Activated naive CD4-positive, alpha-beta T cell treated with anti-CD3 and anti-CD28 coated beads, Interleukin-2, amount 50 U/mL, for 16 hours (primary cell): ENCODE measurements around the gene GRK5.

Experiments used
- DNase-seq: peaks from one replicate; pipeline ENCODE4 v3.0.0-alpha.2; 2020

The GRK5 gene

GRCh38 chr10:119391440-119392251, 184.3 kb downstream of the GRK5 start:
- DNase-seq = no peak

DNA sequence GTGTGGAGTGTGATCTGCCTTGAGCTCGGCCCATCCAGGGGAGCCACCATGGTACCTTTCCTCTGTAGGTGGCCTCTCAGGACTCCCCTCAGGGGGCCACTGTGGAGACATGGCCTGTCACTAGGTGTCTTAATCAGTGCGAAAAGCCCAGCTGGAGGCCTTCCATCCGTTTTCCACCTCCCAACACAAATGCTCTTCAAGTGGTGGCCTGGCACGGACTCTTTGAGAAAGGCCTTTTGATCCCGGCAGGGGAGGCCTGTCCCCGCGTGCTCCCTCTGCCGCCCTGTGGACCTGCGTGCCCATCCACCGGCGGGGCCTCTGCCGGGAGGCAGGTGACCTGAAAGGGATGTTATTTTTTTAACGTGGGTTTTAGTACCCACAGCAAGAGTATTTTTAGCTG, 185.6 kb downstream of the GRK5 start:
- DNase-seq = no peak

DNA sequence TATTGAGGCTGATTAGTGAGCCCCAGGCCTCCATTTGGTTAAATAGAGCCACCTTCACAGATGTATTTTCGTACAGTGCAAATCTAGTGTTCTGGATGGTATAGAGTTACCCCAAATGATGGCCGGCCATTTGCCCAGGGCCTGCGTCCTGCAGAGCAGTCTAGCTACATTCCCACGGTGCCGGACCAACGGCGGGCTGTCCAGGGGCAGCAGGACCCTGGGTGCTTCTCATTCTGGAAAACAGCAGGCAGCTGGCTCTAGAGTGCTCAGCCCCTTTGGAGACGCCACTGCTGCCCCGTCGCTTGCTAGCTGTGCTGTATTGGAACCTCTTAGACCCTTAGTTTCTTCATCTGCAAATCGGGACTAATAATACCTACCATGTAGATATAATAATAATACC, 186.1 kb downstream of the GRK5 start:
- no peak for DNase-seq

- DNase-seq = no peak
Measured at GRCh38 chr10:119393845-119394244, 186.5 kb downstream of the GRK5 start.

DNA sequence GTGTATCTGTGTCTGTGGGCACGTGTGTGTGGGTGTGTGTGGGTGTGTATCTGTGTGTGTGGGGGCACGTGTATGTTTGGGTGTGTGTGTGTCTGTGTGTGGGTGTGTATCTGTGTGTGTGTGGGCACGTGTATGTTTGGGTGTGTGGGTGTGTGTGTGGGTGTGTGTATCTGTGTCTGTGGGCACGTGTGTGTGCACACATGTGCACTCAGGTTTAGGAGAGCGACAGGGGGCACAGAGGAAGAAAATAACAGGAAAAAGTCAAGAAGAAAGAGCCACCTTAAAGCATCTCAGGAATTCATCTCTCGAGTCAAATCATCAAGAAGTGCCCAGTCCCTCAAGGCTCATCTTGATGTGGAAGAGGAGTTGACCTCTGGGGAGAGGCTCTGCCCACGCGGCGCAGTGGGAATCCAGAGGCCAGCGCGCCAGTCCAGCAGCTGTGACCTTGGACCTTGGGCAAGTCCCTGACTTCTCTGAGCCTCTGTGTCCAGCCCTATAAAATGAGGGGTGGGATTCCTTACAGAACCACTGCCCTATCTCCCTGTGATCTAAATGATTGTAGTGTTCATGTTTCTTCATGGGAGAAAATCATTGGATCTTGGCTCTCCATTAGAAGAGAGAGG, 187.4 kb downstream of the GRK5 start:
- no peak for DNase-seq

DNA sequence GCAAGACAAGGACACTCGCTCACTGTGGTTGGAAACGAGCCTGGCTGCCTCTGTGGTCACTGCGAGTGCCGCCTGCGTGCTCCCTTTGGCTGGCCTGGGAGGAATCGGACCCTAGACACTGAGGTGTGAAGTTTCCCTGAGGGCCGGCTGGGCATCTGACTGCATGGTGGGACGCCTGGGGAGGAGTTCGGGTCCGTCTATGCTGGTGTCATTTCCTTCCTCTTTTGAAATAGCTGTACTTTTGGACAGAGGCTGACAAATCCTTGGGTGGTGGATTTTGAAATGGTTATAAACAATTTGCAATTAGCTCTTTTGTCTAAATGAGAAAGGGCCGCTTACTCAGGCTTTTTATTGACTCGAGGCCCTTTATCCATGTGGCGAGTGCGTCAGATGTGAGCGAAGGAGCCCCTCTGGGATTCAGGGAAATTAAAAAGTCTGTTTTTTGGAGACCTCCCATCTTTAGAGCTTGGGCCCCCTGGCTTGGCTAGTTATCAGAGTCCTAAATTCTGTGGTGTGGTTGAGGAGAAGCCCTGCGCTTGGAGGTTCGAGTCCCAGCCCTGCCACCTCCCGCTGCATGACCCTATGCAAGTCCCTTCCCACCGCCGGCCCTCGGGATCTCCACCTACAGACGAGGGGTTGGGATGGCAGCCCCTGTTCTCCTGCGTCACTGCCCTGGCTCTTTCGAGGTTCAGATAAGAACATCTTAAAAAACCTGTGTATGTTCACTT, 188.1 kb downstream of the GRK5 start:
- no peak for DNase-seq

DNA sequence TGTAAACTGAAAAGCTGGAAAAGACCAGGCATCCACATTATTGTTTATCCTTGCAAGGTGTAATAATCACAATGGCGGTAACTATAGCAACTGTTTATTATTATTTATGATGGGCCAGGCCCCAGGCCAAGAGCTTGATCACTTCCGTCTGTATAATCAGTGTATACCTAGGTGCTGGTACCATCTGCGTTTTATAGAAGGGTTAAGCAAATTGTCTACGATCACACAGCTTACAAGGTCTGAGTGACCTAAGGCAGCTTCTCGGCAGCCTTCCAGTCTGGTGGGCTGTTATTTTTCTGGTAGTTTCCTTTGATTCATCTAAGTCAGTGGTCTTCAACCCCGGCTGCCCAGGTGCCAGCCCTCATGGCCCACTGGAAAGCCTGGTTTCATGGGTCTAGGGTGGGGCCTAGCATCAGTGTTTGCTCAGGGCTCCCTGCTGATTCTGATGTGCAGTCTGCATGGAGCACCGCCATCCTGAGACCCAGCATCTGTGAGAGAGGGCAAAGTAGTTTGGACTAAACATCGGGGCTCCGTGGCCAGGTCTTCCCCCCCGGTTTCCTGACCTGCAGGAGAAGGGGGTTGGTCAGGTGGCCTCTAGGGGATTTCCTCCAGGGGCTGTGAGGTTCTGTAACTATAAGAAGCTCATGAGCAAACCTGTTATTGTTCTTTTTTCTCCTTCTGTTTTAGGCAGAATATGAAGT, 188.8 kb downstream of the GRK5 start:
- no peak for DNase-seq

GRCh38 chr10:119396709-119397071, 189.3 kb downstream of the GRK5 start:
- DNase-seq = no peak

DNA sequence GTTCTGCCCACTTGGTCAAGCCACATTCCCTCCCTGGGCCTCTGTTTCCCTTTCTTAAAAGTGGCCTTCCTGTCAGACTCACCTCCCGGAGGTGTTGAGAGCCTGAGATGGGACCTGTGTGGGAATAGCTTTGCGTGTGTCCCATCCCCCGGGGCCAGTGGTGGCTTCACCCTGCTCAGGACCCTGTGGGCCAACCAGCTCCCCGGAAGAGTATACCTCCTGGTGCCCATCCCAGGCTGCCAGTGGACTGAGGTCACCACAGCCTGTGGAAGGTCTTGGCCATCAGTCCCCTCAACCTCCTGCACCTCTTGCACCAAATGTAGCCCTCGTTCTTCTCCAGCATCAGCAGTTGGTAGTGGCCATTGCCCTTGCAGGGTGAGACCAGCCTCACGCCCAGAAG, 190.0 kb downstream of the GRK5 start:
- DNase-seq = no peak

GRCh38 chr10:119398996-119399395, 191.6 kb downstream of the GRK5 start:
- DNase-seq = no peak

DNA sequence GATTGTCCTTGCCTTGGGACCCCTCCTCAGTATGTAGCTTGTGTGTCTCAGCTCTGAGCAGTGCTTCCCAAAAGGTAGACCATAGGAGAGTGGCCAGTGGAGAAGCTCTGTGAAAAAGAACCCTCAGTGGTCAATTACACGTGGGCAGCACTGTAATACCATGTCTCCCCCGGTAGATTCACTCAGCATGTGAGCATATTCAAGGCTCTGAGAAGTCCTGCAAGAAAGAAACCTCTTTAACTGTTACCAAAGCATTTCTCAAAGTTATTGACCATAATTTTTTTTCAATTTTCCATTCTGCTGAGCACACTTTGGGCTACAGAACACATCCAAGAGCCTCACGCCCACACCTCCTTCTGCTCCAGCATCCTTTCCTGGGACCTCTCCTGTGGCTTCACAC, 192.1 kb downstream of the GRK5 start:
- no peak for DNase-seq

DNA sequence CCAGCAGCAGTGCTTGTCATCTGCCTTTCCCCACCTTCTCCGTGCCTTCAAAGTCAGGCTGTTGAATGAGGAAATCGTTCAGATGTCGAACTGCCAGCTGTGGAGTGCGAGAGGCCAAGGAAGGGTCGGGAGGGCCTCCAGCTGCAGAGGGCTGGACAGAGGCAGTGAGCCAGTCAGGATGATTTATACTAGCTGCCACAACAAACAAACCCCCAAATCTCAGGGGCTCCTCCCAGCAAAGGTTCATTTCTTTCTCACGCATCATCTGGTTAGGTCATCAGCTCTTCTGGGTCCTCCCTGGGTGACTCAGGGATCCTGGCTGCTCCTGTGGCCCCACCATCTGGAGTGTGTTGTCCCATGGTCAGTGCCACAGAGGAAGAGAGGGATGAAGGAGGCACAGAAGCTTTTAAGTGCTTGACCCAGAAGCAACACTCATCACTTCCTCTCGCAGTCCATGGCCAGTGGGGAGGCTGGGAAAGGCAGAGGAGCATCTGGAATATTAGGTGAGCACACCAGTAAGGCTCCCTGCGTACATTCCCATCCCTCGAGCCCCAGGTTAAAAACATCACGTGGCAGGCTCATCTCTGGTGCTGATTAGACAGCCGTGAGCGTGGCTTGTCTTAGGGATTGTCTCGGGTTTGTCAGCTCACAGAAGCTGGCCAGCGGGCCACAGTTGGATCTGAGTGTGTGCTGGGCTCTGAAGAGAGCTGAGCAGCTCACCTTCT, 194.5 kb downstream of the GRK5 start:
- DNase-seq = no peak

DNA sequence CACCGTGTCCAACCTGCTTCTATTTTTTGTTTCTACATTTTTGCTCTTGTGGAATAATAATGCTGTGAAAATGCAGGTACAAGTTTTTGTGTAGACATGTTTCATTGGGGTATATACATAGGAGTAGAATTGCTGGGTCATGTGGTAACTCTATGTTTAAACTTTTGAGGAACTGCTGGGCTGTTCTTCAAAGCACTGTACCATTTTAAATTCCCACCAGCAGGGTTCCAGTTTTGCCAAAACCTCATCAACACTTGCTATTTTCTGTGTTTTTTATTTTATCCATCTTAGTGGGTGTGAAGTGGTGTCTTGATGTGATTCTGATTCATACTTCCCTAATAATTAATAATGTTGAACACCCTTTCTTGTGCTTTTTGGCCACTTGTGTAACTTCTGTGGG, 196.6 kb downstream of the GRK5 start:
- DNase-seq = no peak

DNA sequence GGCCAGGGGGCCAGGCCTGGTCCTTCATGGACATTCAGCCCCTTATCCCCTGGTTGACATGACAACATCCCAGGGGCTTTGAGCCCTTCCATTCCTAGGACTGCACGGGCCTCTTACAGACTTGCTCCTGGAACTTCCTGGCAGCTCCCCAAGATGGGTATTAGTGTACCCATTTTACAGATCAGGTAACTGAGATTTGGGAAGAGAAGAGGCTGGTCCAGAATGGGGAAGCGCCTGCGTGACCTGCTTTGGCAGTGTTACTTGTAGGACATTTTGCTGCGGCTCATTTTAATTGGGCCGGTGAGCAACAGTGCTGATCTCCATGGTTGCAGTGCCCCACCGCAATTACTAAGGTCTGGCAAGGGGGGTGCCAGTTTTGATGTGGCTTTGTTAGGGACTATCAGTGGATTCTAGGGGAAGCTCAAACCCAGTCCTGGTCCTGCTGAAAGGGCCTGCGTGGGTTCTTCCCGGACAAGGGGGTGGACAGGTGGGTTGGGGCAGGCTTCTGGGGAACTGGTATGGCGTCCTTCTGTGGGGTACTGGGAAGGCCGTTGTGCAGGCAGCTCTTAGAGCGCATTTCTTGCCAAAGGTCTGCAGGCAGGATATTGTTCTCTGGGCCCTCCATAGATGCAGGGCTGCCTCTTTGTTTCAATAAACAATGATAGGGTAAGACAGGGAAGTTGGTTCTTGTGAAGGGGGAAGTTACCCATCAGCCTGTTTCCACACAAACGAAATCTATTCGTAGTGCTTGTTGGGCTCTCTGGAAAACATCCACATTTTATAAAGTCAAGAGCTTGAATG, 197.5 kb downstream of the GRK5 start:
- no peak for DNase-seq

- no peak for DNase-seq
Measured at GRCh38 chr10:119405520-119405807, 198.1 kb downstream of the GRK5 start.

GRCh38 chr10:119406137-119406536, 198.8 kb downstream of the GRK5 start:
- no peak for DNase-seq

DNA sequence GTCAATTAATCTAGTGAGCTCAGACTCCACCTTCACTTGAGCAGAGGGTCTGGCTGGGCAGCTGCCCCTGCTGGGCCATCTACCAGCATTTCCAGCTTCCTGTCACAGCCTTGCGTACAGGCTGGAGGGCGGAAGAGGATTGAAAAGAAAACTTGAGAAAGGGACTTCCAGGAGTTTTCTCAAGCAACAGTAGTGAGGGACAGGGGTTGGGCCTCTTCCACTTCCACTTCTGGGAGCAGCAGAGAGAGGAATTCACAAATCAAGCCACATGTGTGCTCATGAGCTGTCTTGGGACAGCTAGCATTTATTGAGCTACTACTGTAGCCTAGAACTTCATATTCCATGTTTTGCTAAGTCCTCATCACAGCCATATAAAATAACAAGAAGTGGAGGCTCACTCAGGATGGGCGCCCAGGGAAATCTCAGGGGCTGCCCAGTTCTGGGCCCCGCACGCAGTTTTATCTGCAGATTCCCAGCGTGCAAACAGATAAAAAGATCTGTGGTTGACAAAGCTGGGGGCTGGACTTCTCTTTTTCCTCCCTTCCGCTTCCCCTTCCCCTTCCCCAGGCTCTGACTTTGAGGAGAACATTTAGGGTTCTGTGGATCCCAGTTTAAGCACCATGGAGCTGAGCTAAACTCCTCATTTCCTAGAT, 199.4 kb downstream of the GRK5 start:
- DNase-seq = no peak

DNA sequence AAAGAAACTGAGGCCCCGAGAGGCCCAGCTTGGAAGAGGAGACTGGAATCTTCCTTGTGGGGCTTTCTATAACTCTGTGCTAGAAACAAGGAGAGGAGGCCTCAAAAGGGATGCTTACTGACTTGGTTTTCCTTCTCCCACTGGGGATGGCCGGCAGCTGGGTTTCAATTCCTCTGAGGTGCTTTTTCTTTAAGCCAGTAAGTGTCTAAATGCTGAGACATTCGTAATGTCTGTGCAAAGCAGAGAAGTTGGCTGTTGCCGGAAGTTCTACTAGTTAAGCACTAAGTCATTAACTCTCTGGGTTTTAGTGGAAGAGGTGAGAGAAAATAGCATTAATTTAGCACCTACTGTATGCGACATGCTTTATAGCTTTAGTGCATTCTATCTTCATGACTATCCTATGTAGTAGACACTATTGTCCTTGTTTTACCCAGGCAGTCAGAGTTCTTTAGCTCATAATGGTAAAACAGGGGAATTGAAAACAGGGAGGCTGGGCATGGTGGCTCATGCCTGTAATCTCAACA, 199.9 kb downstream of the GRK5 start:
- DNase-seq = no peak

DNA sequence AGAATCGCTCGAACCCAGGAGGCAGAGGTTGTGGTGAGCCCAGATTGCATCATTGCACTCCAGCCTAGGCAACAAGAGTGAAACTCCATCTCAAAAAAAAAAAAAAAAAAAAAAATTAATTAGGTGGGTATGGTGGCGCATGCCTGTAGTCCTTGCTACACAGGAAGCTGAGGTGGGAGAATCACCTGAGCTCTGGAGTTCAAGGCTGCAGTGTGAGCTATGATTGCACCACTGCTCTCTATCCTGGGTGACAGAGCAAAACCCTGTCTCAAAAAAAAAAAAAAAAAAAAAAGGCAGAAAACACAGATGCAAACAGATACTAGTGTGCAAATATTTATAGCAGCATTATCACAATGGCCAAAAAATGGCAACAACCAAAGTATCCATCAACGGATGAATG, 200.7 kb downstream of the GRK5 start:
- no peak for DNase-seq

- no peak for DNase-seq
Measured at GRCh38 chr10:119408969-119409371, 201.6 kb downstream of the GRK5 start.

GRCh38 chr10:119409385-119409784, 202.0 kb downstream of the GRK5 start:
- DNase-seq = no peak
